Cerebellar cortex (tissue), 1 donor: ENCODE results near the gene ENPP6.
"Not testable (repeated sequence)": the region's sequence is repeated elsewhere in the genome, so short reads cannot be mapped to it uniquely, and the experiment has no call there.

Experiments
- DNase-seq: peaks from one replicate; pipeline ENCODE4 v3.0.0-alpha.2; 2015; ENCODE audit warnings: low spot score

The ENPP6 gene

GRCh38 chr4:184148738-184149637 is 68.7 kb downstream of the ENPP6 start:
- DNase-seq, result no peak

GRCh38 chr4:184147858-184148737 is 69.6 kb downstream of the ENPP6 start:
- no peak for DNase-seq

- DNase-seq, result no peak
Observed at GRCh38 chr4:184146951-184147350, 70.7 kb downstream of the ENPP6 start.

- DNase-seq, result no peak
Observed at GRCh38 chr4:184145596-184145995, 72.1 kb downstream of the ENPP6 start.

- DNase-seq, result no peak
Observed at GRCh38 chr4:184143770-184144564, 73.7 kb downstream of the ENPP6 start.

GRCh38 chr4:184142121-184143000 is 75.3 kb downstream of the ENPP6 start:
- no peak for DNase-seq

GRCh38 chr4:184140901-184141300 is 76.8 kb downstream of the ENPP6 start:
- not testable (repeated sequence) for DNase-seq

- no peak for DNase-seq
Observed at GRCh38 chr4:184136525-184136924, 81.1 kb downstream of the ENPP6 start.

GRCh38 chr4:184126800-184127199 is 90.9 kb downstream of the ENPP6 start:
- no peak for DNase-seq

GRCh38 chr4:184122631-184123408 is 94.9 kb downstream of the ENPP6 start:
- peak; percentile 28 for DNase-seq

- DNase-seq, result no peak
Observed at GRCh38 chr4:184120549-184121127, 97.0 kb downstream of the ENPP6 start.

- no peak for DNase-seq
Observed at GRCh38 chr4:184117662-184118199, 99.9 kb downstream of the ENPP6 start.

GRCh38 chr4:184115399-184115798 is 102.3 kb downstream of the ENPP6 start:
- no peak for DNase-seq

- peak; percentile 9 for DNase-seq
Observed at GRCh38 chr4:184114431-184114830, 103.2 kb downstream of the ENPP6 start.

- DNase-seq, result no peak
Observed at GRCh38 chr4:184112006-184112550, 105.6 kb downstream of the ENPP6 start.

GRCh38 chr4:184111233-184111832 is 106.3 kb downstream of the ENPP6 start:
- DNase-seq, result no peak

- DNase-seq, result no peak
Observed at GRCh38 chr4:184110452-184111224, 107.0 kb downstream of the ENPP6 start.

GRCh38 chr4:184108006-184108501 is 109.6 kb downstream of the ENPP6 start:
- DNase-seq, result no peak
